Ramos (cell line): ENCODE results near the gene IGFL3.
"Not testable (repeated sequence)": the region's sequence is repeated elsewhere in the genome, so short reads cannot be mapped to it uniquely, and the experiment has no call there.

ENCODE experiments used
- in situ Hi-C: fragments of 300-500 bp; cut with MboI; formaldehyde crosslinking; loops from one replicate; pipeline ENCODE4 v1.14.3; 2022; ENCODE audit warnings: low sequenced_read_pairs; ENCODE audit not compliant: unreplicated experiment

IGFL3 gene

DNA sequence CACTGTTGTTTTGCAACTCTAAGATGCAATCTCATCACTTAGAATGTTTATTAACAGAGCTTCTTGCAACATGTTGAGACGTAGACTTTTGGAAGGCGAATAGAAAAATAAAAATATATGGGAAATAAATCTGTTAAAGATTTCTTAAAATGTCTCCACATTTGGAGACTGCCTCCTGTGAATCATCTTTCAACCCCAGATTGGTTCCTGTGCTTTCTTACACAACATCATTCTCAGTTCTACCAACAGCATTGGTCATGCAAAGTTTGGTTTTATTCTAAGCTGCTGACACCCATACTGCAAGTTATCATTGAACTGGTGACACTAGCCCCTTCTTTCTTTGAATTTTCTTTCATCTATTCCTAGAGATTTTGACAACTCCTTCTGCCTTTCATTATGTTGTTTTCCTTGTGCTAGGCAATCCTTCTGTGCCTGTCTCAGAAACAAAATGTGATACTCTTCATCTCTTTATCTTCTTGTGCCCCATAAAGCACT lies 1.6 kb upstream of the IGFL3 start:
- in situ Hi-C loops: no loop called here

DNA sequence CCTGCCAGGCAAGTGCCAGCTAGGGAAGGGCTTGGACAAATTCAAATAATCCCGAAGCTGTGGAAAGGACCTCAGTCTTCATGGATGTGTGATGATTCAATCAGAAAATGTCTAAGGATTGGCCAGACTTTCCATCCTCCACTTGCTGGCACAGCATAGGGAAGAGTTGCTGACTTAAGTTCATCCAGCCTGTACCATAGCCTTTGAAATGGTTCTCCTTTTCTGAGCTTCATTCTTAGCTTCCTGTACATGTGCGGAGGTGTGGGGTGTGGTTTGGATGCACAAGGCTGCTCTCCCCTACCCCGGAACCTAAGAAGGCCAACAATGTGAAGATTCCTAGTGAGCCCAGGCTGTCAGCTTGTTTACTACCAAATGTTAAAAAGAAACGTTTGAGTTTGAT lies 959 bp upstream of the IGFL3 start:
- in situ Hi-C loops: no loop called here

- in situ Hi-C loops: no loop called here
Measured at GRCh38 chr19:46118136-46118535, 6.4 kb downstream of the IGFL3 start.

GRCh38 chr19:46116121-46116520 lies 8.4 kb downstream of the IGFL3 start:
- in situ Hi-C loops: no loop called here

GRCh38 chr19:46115396-46116106 lies 8.9 kb downstream of the IGFL3 start:
- in situ Hi-C loops: no loop called here

- in situ Hi-C loops: no loop called here
Measured at GRCh38 chr19:46113726-46114125, 10.8 kb downstream of the IGFL3 start.

DNA sequence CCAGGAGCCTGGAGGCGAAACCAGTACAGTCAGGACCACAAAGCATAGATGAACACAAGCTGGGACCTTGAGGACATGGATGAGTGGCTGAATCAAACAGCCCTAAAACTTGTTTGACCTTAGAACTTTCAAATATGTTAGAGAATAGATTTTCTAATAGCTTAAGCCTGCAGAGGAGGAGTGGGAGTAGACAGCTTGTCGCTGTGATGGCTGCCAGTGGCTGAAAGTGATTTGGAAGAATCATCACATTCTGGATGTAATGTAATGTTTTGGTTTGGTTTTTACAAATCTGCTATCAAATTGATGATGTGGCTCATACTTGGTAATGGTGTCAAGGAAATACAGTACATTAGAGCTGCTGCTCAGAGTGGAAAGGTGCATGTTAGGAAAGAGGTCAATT lies 12.0 kb downstream of the IGFL3 start:
- in situ Hi-C loops: no loop called here

GRCh38 chr19:46111376-46111775 lies 13.1 kb downstream of the IGFL3 start:
- in situ Hi-C loops: no loop called here

DNA sequence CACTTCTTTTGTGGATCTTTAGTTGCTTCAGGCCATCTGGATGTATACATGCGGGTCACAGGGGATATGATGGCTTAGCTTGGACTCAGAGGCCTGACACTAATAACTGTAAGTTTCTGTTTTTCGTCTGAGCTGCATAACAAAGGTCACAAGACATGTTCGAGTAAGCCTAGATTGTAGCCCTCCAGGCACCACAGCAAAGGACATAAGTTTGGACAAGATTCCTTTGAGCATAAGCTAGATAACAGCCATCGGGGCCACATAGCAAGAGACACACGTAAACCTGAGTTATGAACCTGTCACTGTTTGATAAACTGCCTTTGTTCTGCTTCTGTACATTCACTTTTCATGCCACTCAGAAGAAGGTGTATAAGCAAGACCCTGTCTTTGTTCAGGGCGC lies 14.6 kb downstream of the IGFL3 start:
- in situ Hi-C loops: no loop called here

DNA sequence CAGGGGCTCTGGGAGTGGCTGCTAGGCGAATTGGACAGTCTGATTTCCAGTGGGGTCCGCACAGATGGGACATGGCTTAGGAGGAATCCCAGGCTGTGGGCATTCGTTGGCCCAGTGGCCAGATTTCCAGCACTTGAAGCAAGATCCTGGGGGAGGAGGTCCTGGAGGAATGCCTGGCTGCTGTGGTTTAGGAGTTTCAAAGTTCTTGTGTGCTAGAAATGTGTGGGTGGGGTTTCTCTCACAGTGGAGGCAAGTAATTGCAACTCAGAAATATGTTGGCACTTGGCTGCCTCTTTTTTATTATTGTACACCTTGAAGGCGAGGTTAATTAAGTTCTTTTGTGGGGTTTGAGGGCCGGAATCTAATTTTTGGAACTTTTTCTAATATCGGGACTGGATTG lies 17.1 kb downstream of the IGFL3 start:
- in situ Hi-C loops: no loop called here

DNA sequence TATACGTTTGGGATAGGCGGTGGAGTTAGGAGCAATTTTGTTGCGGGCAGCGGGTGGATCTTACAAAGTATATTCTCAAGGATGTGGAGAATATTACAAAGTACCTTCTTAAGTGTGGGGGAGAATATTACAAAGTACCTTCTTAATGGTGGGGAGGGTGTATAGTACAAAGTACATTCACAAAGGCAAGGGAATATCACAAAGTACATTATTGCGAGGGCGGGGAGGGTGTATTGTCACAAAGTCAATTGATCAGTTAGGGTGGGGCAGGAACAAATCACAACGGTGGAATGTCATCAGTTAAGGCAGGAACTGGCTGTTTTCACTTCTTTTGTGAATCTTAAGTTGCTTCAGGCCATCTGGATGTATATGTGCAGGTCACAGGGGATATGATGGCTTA lies 22.2 kb downstream of the IGFL3 start:
- in situ Hi-C loops: not testable (repeated sequence)

DNA sequence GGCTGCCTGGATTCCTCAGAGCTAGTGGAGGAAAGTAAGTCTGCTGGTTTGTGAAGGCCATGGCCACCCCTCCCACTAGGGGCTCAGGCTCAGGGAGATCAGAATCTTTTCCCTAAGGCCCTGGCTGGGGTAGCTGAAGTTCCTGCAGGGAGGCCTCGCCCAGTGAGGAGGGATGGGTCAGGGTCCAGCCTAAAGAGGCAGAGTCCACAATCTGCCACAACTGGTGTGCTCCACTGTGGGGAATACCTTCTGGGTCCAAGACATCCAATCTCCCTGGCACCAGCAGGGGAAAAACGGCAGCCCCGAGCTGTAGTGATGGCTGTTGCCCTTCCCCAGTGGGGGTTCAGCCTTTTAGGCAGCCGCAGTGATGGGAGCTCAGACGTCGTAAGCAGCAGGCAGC lies 23.2 kb downstream of the IGFL3 start:
- in situ Hi-C loops: no loop called here

DNA sequence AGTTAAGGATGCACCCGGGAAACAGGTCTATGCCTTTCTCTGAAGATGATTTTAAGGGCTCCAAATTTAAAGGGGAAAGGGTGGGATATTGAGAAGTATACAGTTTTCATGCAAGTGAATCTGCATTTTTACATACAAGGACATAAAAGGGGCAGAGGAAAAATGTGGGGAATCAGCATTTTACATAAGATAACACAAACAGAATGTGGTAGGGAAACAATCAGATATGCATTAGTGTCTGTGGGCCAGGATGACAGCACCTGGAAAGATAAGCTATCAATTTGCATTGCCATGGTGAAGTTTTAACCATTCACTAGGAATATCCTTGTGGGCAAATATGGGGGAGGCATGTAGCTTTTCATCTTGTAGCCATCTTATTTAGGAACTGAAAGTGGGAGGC lies 24.1 kb downstream of the IGFL3 start:
- in situ Hi-C loops: no loop called here

DNA sequence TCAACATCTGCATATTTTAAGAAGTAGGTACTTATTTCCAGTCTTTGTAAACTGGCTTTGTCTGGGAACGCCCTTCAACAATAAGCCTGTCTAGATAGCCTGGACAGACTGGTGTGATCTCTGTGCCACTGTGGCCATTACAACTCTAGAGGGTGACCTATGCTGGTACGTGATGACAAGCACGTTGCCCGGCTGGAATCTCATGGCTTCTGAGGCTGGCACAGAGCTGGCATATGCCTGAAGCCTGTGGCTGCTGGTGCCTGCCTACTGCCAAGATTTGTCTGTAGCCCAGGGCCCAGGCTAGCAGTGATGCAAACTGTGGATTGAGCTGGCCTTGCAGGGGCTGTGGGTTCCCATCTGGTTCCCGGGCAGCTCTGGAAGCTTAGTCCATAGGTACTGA lies 34.0 kb downstream of the IGFL3 start:
- in situ Hi-C loops: no loop called here

- in situ Hi-C loops: no loop called here
Measured at GRCh38 chr19:46089432-46089831, 35.1 kb downstream of the IGFL3 start.

- in situ Hi-C loops: no loop called here
Measured at GRCh38 chr19:46088101-46088500, 36.4 kb downstream of the IGFL3 start.

DNA sequence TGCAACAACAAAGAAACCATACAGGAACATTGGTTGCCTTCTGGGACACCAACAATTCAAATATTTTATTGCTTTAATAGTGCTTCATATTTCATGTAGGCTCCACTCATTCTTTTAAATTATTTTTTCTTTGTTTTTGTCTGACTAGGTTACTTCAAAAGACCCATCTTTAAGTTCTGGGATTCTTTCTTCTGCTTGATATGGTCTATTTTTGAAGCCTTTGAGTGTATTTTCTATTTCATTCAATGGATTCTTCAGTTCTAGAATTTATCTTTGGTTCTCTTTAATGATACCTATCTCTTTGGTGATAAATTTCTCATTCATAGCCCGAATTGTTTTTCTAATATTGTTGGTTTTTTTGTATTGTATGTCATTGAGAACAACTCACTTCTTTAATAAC lies 38.6 kb downstream of the IGFL3 start:
- in situ Hi-C loops: no loop called here

- in situ Hi-C loops: no loop called here
Measured at GRCh38 chr19:46082728-46083050, 41.8 kb downstream of the IGFL3 start.

DNA sequence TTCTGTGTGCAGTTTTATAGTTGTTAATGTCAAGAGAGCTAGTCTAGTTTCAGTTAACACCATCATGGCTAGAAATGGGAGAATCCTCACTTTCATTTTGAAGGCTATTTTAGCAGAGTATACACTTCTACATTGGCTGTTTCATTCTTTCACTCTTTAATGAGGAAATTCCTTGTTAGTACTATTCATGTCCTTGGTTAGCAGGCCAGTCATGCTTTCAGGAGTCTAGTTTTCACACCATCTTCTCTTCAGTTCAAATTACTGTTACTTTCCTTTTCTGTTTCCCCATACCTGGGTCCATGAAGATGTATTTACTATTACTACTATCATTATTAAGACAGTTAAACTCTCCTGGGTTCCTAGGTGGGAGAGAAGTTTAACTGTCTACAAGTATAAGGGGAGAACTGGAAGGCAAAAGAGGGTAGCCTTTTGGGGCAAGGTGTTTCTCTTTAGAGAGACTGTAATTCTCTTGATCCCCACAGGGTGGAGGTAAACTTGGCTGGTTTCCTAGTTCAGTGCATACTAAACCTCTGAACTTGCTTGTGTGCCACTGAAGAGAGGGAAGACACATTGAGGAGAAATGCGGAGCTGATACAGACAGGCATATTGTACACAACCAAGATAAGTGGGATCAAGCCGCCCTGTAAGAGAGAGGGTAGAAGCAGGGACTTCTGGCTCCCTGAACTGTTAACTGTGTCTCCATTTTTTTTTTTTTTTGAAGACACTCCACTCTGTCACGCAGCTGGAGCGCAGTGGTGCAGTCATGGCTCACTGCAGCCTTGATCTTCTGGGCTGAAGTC lies 42.4 kb downstream of the IGFL3 start:
- in situ Hi-C loops: no loop called here

- in situ Hi-C loops: no loop called here
Measured at GRCh38 chr19:46080561-46080960, 43.9 kb downstream of the IGFL3 start.

- in situ Hi-C loops: no loop called here
Measured at GRCh38 chr19:46079576-46079975, 44.9 kb downstream of the IGFL3 start.
